Sigmoid colon (tissue), 4 donors: ENCODE results near the gene SLCO2A1.

Source experiments
- CTCF ChIP-seq, 4 experiments: fragments of 450-650 bp in 3 of 4; fragments of 200-600 bp in 1 of 4; IDR thresholded peaks; one replicate each; pipeline ENCODE4 v1.5.1; 2016 to 2019; ENCODE audit warnings: antibody characterized with exemption in 4 of 4, mild to moderate bottlenecking in 3 of 4, moderate library complexity in 2 of 4
- EP300 ChIP-seq, 4 donors: sonication (generic); formaldehyde crosslinking; IDR thresholded peaks; one replicate each; pipeline ENCODE4 v1.6.1; 2017; ENCODE audit warnings: antibody characterized with exemption in 4 of 4
- POLR2A ChIP-seq, 2 donors: fragments of 450-650 bp; IDR thresholded peaks; one replicate each; pipeline ENCODE4 v1.6.1; 2016; ENCODE audit warnings: antibody characterized with exemption in 2 of 2, mild to moderate bottlenecking in 2 of 2, moderate library complexity in 2 of 2
- POLR2AphosphoS5 ChIP-seq, 4 donors: sonication (generic); formaldehyde crosslinking; IDR thresholded peaks; one replicate each; pipeline ENCODE4 v1.6.1; 2017; ENCODE audit warnings: antibody characterized with exemption in 4 of 4

GRCh38 chr3:133945381-133946095 is 84.2 kb downstream of the SLCO2A1 start:
- TF ChIP-seq POLR2A (IDR thresholded peaks at IDR 0.05) = no peak
- TF ChIP-seq CTCF (IDR thresholded peaks at IDR 0.05) = no peak
- TF ChIP-seq POLR2AphosphoS5 (IDR thresholded peaks at IDR 0.05) = no peak
- no peak for TF ChIP-seq EP300 (IDR thresholded peaks at IDR 0.05)
